ENCODE results near the gene FAM200B.

FAM200B gene

GRCh38 chr4:15674926-15675325 is 6.7 kb upstream of the FAM200B start:
- TF ChIP-seq REST (IDR thresholded peaks at IDR 0.05; ENCODE audit: insufficient read depth in 1 of 2, low read depth in 2 of 2, low read length in 2 of 2) (no peak), FOXP2 (optimal IDR thresholded peaks at IDR 0.05; ENCODE audit: borderline replicate concordance, extremely low read depth, extremely low read length, insufficient read depth) (no peak), SIN3A (IDR thresholded peaks at IDR 0.05; ENCODE audit: borderline replicate concordance, insufficient read depth, low read length) (no peak), POLR2AphosphoS5 (IDR thresholded peaks at IDR 0.05; ENCODE audit: low read depth, low read length) (no peak), TAF1 (IDR thresholded peaks at IDR 0.05; ENCODE audit: borderline replicate concordance, insufficient read depth, low read length) (no peak)

GRCh38 chr4:15675356-15675755 is 6.3 kb upstream of the FAM200B start:
- TF ChIP-seq FOXP2 (optimal IDR thresholded peaks at IDR 0.05; ENCODE audit: borderline replicate concordance, extremely low read depth, extremely low read length, insufficient read depth) (no peak), SIN3A (IDR thresholded peaks at IDR 0.05; ENCODE audit: borderline replicate concordance, insufficient read depth, low read length) (no peak), TAF1 (IDR thresholded peaks at IDR 0.05; ENCODE audit: borderline replicate concordance, insufficient read depth, low read length) (no peak), POLR2AphosphoS5 (IDR thresholded peaks at IDR 0.05; ENCODE audit: low read depth, low read length) (no peak), REST (IDR thresholded peaks at IDR 0.05; ENCODE audit: insufficient read depth in 1 of 2, low read depth in 2 of 2, low read length in 2 of 2) (no peak)

- TF ChIP-seq SIN3A (IDR thresholded peaks at IDR 0.05; ENCODE audit: borderline replicate concordance, insufficient read depth, low read length) (no peak), FOXP2 (optimal IDR thresholded peaks at IDR 0.05; ENCODE audit: borderline replicate concordance, extremely low read depth, extremely low read length, insufficient read depth) (no peak), POLR2AphosphoS5 (IDR thresholded peaks at IDR 0.05; ENCODE audit: low read depth, low read length) (no peak), REST (IDR thresholded peaks at IDR 0.05; ENCODE audit: insufficient read depth in 1 of 2, low read depth in 2 of 2, low read length in 2 of 2) (no peak), TAF1 (IDR thresholded peaks at IDR 0.05; ENCODE audit: borderline replicate concordance, insufficient read depth, low read length) (no peak)
These were observed 5.6 kb upstream of the FAM200B start for GRCh38 chr4:15676039-15676438.

- TF ChIP-seq REST (IDR thresholded peaks at IDR 0.05; ENCODE audit: insufficient read depth in 1 of 2, low read depth in 2 of 2, low read length in 2 of 2) (no peak), POLR2AphosphoS5 (IDR thresholded peaks at IDR 0.05; ENCODE audit: low read depth, low read length) (no peak), FOXP2 (optimal IDR thresholded peaks at IDR 0.05; ENCODE audit: borderline replicate concordance, extremely low read depth, extremely low read length, insufficient read depth) (no peak), TAF1 (IDR thresholded peaks at IDR 0.05; ENCODE audit: borderline replicate concordance, insufficient read depth, low read length) (no peak), SIN3A (IDR thresholded peaks at IDR 0.05; ENCODE audit: borderline replicate concordance, insufficient read depth, low read length) (no peak)
These were observed 4.7 kb upstream of the FAM200B start for GRCh38 chr4:15676899-15677298.

GRCh38 chr4:15677507-15677988 is 4.1 kb upstream of the FAM200B start:
- TF ChIP-seq TAF1 (IDR thresholded peaks at IDR 0.05; ENCODE audit: borderline replicate concordance, insufficient read depth, low read length) (no peak), POLR2AphosphoS5 (IDR thresholded peaks at IDR 0.05; ENCODE audit: low read depth, low read length) (no peak), SIN3A (IDR thresholded peaks at IDR 0.05; ENCODE audit: borderline replicate concordance, insufficient read depth, low read length) (no peak), REST (IDR thresholded peaks at IDR 0.05; ENCODE audit: insufficient read depth in 1 of 2, low read depth in 2 of 2, low read length in 2 of 2) (no peak), FOXP2 (optimal IDR thresholded peaks at IDR 0.05; ENCODE audit: borderline replicate concordance, extremely low read depth, extremely low read length, insufficient read depth) (no peak)

Measured in PFSK-1 (cell line).